HTERT RPE-1 (cell line): ENCODE measurements around the gene SSBP2.

ENCODE experiments used
- in situ Hi-C: fragments of 300-500 bp; cut with MboI; formaldehyde crosslinking; loops from 4 replicates; pipeline ENCODE4 v1.14.3; 2020; ENCODE audit warnings: low sequenced_read_pairs

SSBP2 gene

GRCh38 chr5:81767938-81768337 is 17.0 kb upstream of the SSBP2 start:
- in situ Hi-C loops: no loop called here

- in situ Hi-C loops: no loop called here
These were observed 16.2 kb upstream of the SSBP2 start for GRCh38 chr5:81767097-81767496.

DNA sequence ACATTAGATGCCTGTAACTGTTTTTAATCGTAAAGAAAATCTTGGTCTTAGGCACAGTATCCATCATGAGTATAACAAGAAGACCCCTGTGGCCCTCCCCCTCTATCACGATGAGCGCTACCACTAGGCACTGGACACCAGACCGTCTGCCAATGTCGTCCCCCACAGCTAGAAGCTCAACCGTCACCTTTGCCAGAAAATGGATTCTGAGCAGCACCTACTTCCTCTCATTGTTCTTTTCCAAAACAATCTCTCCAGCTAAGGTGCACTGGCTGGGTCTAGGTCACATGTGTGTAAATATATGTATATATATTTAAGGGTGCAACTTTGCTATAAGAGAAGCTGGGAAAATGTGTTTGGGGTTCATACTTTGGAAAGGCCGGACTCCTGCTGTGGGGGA is 15.7 kb upstream of the SSBP2 start:
- in situ Hi-C loops: no loop called here

- in situ Hi-C loops: no loop called here
These were observed 12.5 kb upstream of the SSBP2 start for GRCh38 chr5:81763294-81763928.

DNA sequence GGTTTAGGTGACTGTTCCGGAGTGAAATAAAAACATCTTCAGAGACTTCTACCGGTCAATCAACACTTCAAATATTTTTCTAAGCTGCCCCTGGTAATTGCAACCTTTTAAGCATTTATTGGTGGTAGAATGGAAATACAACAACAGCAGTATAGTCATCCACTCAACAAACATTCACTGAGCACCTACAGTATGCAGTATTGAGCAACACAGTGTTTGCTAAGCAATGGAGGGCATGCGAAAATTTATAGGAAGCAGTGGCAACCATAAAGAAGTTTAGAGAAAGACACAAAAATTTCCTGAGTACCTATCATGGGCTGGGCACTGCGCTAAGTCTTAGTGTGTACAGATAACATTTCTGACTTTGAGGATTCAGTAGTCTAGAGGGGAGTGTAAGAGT is 12.0 kb upstream of the SSBP2 start:
- in situ Hi-C loops: no loop called here

GRCh38 chr5:81762401-81762800 is 11.5 kb upstream of the SSBP2 start:
- in situ Hi-C loops: no loop called here

DNA sequence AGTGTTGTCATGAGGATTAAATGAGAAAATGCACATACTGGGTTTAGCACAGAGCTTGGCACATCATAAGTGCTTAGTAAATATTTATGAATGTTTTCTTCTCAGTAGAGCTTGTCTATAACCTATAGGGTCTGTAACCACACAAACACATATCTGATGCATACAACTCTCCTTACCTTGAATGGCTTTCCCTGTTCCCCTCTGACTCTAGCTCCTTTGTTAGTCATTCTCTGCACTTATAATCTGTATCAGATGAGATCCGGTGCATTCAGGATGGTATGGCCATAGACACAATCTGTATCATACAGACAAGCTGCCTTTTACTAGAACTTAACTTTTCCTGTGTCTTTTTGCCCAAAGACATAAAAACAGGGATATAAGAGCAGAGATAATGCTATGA is 11.1 kb upstream of the SSBP2 start:
- in situ Hi-C loops: no loop called here

DNA sequence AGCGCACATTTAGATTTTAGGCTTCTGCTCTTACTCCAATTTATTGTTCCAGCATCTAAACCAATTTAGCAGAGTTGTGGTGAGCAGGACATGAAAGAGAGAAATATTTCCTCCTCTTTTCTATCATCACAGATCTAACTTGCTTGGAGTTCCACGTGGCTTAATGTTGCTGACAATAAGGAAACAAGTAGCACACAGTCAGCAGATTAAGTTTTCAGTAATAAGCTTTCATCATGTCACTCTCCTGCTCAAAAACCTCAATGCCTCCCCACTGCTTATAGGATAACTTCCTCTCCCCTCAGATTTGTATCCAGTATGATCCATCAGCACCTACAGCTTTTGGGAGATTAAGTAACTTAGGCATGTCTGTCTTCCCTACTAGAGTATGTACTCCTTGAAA is 10.4 kb upstream of the SSBP2 start:
- in situ Hi-C loops: no loop called here

DNA sequence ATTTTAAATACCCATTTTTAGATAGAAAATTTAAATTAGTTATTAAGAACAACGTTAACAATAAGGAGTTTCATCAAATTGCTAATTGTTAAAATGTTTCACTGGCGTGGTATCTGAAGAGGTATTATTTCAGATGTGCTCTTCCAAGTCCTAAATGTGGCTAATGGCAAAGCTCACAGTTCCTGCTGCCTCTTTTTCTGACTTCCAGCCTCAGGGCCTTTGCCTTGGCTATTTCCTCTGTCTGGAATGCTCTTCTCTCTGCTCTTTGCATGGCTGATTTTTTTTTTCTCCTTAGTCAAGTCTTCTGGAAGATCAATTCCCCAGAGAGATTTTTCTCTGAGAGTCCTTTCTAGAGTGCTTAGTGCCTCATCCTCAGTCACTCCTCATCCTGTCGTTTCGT is 9.6 kb upstream of the SSBP2 start:
- in situ Hi-C loops: no loop called here

DNA sequence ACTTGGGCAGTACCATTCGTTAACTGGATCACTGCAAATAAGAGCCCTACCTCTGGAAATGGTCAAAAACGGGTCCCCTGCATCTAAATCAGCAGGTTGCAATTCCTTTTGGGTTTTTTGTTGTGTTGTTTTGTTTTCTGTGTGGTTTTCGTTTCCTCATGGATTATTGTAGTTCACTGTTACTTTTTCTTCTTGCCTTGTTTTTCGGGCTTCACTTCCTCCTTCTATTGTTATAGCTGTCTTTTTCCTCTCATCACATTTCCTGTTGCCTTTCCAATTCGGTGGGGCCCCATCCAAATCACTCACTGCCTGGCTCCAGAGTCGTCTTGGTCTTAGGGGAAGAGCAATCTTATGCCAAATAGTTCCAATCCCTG is 8.7 kb upstream of the SSBP2 start:
- in situ Hi-C loops: no loop called here

DNA sequence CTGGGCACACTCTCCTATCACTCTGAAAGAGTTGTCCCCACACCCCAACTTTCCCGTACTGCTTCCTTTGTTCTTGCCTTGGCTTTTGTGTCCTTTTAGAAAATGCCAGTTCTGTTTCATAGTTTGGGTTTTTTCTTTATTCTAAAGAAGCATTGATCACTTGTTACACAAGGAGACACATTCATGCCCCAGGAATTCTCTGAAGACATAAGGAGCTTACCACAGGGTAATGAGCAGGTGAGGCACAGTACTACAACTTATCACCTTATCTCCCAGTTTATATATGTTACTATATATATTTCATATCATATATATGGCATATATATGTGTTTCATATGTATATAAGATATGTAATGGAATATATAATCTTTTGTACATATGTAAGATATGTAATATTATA is 6.5 kb upstream of the SSBP2 start:
- in situ Hi-C loops: no loop called here

- in situ Hi-C loops: no loop called here
These were observed 5.1 kb upstream of the SSBP2 start for GRCh38 chr5:81756016-81756415.

DNA sequence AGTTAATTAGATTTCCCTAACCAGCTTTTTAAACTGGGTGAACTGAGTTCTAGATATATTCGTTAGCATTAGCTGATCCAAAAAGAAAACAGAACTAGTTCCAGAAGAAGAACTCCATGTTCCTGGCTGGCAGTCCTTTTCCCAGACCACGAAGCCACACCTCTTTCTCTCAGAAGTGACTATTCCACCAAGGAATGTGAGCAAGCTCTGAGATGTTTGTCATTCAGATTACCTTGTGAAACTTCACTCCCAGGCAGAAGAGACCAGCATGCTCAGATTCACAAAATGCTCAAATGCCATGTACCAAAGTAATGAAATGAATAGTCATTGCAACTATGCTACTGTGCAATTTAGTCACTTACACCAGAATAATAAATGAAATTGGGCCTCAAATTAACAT is 4.4 kb upstream of the SSBP2 start:
- in situ Hi-C loops: no loop called here

DNA sequence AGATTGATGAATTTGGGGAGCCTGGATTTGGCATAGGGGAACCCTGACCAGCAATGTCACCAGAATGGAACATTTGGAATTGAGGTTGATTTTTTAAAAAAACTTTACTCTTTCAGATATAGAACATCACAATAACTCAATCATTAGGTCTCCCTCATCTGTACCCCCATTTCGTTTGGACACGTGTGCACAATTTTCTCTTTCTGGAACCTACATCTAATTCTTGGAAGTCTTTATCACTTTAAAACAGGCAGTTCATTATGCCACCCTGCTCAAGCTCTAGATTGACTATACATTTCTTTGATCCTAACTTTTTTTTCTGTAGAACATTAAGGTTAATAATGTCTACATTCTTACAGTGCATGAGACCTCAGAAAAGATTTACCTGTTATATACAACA is 3.7 kb upstream of the SSBP2 start:
- in situ Hi-C loops: no loop called here

DNA sequence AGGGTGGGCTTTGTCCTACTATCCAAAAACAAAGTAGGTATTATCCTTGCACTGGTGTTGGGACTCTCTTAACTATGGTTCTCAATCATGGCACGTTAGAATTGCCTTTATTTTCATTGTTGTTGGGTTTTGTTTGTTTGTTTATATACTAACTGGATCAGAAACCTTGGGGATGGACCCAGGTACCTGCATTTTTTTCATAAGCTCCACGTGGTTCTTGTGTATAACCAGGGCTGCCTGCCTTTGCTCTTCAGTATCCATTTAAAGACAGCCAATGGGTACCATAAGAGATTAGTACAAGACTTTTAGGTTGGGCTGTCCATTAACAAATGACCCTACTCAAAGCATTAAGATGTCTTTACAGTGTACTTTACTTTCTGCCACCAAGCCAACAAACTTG is 2.5 kb upstream of the SSBP2 start:
- in situ Hi-C loops: no loop called here

- in situ Hi-C loops: no loop called here
These were observed 1.7 kb upstream of the SSBP2 start for GRCh38 chr5:81752644-81752963.

GRCh38 chr5:81751836-81752643 is 1.1 kb upstream of the SSBP2 start:
- in situ Hi-C loops: no loop called here

DNA sequence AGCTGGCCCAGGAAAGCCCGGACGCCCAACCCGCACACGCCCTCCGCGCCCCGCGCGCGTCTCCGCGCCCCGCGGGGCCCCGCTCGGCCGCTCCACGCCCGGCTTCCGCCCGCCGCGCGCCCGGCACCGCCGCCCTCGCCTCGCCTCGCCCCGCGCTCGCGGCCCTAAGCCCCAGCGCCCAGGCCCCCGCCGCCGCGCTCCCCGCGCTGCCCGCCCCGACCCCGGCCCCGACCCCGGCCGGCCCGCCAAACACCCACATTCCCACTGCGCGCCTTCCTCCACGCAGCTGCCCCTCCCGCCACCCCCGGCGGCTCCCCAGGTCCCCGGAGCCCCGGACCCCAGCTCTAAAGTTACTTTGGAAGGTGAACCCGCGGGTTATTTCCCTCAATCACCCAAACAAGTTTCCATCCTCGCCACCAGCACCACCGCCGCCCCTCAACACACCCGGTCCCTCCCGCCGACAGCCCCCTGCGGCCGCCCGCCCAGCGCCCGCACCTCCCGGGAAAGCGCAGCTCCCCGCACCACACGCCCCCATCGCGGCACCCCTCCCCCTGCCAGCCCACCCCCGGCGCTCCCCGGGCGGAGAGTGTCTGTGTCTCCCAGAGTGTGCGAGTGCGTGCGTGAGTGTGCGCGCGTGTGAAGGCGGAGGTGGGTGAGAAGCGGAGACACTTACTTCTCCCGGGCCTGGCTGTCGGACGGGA is 439 bp downstream of the SSBP2 start:
- in situ Hi-C loops: no loop called here

- in situ Hi-C loops: no loop called here
These were observed 1.2 kb downstream of the SSBP2 start for GRCh38 chr5:81749561-81750307.

DNA sequence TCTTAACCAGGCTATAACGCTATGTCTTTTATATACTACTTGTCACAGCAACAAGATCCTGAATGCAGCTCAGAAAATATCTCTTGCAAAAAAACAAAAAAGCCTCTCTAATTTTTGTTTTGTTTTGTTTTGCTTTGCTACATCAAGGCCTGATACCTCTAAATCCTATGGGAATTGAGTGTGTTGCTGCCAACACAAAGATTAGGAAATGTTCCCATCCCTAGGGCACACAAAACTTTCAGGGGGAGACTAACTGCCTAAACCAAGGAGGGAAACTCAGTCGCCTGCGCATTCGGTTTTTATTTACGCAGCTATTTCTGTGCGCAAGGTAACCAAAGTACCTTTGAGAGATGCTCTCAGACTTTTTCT is 1.7 kb downstream of the SSBP2 start:
- in situ Hi-C loops: no loop called here

GRCh38 chr5:81748556-81748955 is 2.3 kb downstream of the SSBP2 start:
- in situ Hi-C loops: no loop called here

DNA sequence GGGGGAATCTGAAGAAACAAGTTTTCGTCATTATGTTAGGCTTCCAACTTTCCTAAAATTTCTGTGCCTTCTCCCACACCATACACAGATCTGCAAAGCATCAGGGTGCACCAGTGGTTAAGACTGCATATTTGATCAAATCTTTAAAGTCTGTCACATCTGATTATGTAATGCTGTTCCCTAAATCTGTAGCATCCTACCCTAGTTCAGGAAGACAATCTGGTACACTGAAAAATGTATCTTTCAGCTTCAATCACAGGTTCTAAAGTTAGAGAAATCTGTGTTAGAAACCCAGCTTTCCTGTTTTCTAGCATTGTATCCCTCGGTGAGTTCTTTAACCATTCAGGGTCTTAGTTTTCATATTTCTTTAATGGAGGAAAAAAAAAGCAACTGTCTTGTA is 3.9 kb downstream of the SSBP2 start:
- in situ Hi-C loops: no loop called here
